HG02610 (cell line): ENCODE results near the gene CLCN2.

ENCODE experiments used
- ATAC-seq: cut with Tn5 transposase; IDR thresholded peaks from one replicate; pipeline ENCODE4 v1.9.1; 2021; ENCODE audit warnings: mild to moderate bottlenecking, moderate library complexity; ENCODE audit not compliant: unreplicated experiment

CLCN2 gene

GRCh38 chr3:184300378-184300720, 61.1 kb downstream of the CLCN2 start:
- ATAC-seq: no peak

- ATAC-seq: no peak
These were observed 61.7 kb downstream of the CLCN2 start for GRCh38 chr3:184299488-184300377.

GRCh38 chr3:184298759-184299487, 62.5 kb downstream of the CLCN2 start, which contains the start of gene PSMD2:
Gene PSMD2 (plus strand): TSS chr3:184299241. CDS start chr3:184299267, 26 bp downstream.
- ATAC-seq: peak; percentile 95

DNA sequence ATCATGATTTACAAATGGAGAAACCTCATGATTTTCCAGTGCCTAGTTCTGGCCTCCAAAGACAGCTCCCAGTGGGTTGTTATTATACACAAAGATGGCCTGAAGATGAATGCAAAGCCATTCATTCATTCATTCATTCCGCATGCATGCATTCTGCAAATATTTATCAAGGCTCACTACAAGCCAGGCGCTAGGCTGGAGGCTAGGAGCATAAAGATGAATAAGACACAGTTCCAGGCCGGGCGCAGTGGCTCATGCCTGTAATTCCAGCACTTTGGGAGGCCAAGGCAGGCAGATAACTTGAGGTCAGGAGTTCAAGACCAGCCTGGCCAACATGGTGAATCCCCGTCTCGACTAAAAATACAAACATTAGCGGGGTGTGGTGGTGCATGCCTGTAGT, 64.8 kb downstream of the CLCN2 start:
- no peak for ATAC-seq
